OCI-LY7 (cell line): ENCODE measurements around the gene NCAM1.

Experiments used
- EZH2phosphoT487 ChIP-seq: fragments of 200-600 bp; sonication (generic); IDR thresholded peaks from 2 replicates; pipeline ENCODE4 v1.6.1; 2018; ENCODE audit warnings: low read depth, borderline replicate concordance, mild to moderate bottlenecking, mixed run types, antibody characterized with exemption, low read length, moderate library complexity, mixed read lengths
- TF ChIP-seq, protein P1 (sequence below): fragments of 200-600 bp; sonication (generic); conservative IDR thresholded peaks from 2 replicates; pipeline ENCODE4 v1.5.1; 2014; ENCODE audit warnings: mild to moderate bottlenecking, antibody characterized with exemption, low read length, moderate library complexity, mixed read lengths

DNA sequence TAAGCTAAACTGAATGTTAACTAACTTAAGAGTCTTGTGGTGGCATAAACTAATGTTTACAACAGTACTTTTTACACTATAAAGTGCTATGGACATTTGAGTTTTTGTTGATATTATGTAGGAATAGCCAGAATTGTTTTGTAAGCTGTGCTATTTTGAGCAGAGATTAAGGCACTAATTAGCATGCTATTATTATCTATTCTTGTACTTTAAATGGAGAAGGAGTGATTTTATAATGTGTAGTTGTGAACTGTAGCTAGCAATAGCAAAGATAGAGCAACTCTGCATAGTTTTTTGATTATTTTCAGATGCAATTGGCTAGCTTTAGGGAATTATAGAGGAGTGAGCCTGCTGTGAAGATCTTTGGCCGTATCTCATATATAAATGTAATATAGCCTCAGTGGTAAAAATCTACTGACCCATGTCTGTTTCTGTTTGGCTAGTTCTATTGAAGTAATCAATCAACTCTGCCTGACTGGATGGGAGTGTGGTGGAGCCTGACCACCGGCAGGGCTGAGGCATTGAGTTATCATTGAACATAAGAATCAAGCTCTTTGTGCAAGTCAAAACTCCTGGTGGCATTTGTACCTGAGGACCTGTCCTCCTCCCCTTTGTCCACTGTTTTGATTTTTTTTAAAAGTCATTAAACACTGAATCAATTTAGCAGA lies 34.3 kb downstream of the NCAM1 start:
- TF ChIP-seq, protein P1, sequence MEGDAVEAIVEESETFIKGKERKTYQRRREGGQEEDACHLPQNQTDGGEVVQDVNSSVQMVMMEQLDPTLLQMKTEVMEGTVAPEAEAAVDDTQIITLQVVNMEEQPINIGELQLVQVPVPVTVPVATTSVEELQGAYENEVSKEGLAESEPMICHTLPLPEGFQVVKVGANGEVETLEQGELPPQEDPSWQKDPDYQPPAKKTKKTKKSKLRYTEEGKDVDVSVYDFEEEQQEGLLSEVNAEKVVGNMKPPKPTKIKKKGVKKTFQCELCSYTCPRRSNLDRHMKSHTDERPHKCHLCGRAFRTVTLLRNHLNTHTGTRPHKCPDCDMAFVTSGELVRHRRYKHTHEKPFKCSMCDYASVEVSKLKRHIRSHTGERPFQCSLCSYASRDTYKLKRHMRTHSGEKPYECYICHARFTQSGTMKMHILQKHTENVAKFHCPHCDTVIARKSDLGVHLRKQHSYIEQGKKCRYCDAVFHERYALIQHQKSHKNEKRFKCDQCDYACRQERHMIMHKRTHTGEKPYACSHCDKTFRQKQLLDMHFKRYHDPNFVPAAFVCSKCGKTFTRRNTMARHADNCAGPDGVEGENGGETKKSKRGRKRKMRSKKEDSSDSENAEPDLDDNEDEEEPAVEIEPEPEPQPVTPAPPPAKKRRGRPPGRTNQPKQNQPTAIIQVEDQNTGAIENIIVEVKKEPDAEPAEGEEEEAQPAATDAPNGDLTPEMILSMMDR, result no peak
- TF ChIP-seq EZH2phosphoT487, result no peak
